ENCODE results near the gene ANKMY1.

Gene ANKMY1

GRCh38 chr2:240567872-240568677 lies 10.3 kb upstream of the ANKMY1 start, which contains the start of gene RNPEPL1:
Gene RNPEPL1 (plus strand): TSS chr2:240568484. CDS start chr2:240568587, 103 bp downstream.
- TF ChIP-seq, protein P1, sequence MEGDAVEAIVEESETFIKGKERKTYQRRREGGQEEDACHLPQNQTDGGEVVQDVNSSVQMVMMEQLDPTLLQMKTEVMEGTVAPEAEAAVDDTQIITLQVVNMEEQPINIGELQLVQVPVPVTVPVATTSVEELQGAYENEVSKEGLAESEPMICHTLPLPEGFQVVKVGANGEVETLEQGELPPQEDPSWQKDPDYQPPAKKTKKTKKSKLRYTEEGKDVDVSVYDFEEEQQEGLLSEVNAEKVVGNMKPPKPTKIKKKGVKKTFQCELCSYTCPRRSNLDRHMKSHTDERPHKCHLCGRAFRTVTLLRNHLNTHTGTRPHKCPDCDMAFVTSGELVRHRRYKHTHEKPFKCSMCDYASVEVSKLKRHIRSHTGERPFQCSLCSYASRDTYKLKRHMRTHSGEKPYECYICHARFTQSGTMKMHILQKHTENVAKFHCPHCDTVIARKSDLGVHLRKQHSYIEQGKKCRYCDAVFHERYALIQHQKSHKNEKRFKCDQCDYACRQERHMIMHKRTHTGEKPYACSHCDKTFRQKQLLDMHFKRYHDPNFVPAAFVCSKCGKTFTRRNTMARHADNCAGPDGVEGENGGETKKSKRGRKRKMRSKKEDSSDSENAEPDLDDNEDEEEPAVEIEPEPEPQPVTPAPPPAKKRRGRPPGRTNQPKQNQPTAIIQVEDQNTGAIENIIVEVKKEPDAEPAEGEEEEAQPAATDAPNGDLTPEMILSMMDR (IDR thresholded peaks at IDR 0.05; ENCODE audit: control insufficient read depth, insufficient read depth, low read depth, low read length, missing control alignments): peak; percentile 3
- peak within 1 kb of the TSS; percentile 79 for H3K4me3 ChIP-seq (ENCODE audit: control insufficient read depth, low read depth, low read length)
- no peak for DNase-seq (ENCODE audit: low read depth)

DNA sequence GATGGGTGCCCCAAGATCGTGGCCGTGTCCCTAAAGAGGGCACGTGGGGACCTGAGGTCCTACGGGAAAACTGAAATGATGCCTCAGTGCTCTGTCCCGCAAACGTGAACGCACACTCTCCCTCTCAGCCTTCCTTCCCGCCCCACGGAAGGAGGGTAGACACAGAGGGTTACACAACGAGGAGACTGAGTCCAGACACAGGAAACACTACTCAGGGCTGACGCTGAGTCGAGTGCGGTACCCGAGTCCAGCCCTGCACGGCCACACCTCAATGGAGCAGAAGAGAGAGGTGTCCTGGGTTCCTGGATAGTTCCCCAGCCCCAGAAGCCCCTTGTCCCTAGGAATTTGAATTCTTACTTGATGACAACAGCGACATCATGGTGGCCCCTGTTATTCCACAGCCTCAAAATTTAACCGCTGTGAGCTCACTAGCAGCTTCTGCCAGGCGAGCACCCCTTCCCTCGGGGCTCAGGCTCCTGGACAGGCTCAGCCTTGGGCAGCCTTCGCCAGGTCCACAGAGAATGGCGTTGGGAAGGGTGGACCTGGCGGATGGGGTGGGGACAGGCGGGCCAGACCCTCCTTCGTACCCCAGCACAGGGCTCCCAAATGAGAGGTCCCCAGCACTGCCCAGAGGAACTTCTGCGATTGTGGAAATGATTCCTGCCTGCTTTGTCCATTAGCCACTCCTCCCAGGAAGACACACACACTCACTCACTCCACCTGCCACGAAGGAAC lies 9.5 kb upstream of the ANKMY1 start:
- TF ChIP-seq, protein P1 (IDR thresholded peaks at IDR 0.05; ENCODE audit: control insufficient read depth, insufficient read depth, low read depth, low read length, missing control alignments): no peak
- H3K4me3 ChIP-seq (ENCODE audit: control insufficient read depth, low read depth, low read length): peak overlapping the region; percentile 79
- DNase-seq (ENCODE audit: low read depth): no peak

DNA sequence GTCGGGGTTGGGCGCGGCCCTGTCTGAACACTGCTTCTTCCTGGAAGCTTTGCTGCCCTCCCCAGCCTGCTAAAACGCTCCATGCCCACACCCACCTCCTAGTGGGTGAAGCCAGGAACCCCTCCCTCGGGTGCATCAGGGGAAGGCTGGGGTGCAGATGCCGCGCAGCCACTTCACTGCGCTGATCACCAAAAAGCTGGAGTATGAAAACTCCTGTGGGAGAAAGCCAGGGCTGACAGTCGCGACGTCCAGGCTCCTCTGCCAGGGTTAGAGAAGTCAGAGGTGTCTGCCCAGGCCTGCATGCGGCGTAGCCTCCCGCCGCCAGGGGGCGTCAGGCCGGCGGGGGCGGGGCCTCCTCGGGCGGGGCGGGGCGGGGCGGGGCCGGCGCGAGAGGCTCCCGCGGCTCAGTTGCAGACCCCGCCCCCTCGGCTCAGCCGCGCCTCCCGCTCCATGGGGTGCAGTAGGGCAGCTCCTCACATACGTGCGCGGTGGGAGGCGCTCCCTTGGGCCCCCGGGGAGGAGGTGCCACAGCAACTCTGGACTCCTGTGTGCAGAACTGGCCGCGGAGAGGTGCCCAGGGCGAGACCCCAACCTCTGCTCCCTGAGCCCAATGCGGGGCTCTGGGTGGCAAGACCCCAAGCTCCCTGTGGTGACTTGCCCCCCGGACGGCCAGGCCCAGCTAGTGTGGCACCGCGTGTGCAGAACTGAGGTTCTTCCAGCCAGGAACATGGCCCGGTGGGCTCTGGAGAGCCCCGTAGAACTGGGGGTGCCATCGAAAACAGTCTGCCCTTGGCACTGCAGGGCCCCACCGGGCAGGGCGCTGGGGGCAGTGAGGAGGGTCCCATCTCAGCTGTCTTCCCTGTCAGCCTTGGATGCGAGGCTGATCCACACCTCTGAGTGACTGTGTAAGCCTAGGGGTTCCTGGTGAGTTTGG lies 8.7 kb upstream of the ANKMY1 start:
- DNase-seq (ENCODE audit: low read depth): no peak
- peak overlapping the region; percentile 26 for H3K4me3 ChIP-seq (ENCODE audit: control insufficient read depth, low read depth, low read length)
- TF ChIP-seq, protein P1 (IDR thresholded peaks at IDR 0.05; ENCODE audit: control insufficient read depth, insufficient read depth, low read depth, low read length, missing control alignments): peak; percentile 76

DNA sequence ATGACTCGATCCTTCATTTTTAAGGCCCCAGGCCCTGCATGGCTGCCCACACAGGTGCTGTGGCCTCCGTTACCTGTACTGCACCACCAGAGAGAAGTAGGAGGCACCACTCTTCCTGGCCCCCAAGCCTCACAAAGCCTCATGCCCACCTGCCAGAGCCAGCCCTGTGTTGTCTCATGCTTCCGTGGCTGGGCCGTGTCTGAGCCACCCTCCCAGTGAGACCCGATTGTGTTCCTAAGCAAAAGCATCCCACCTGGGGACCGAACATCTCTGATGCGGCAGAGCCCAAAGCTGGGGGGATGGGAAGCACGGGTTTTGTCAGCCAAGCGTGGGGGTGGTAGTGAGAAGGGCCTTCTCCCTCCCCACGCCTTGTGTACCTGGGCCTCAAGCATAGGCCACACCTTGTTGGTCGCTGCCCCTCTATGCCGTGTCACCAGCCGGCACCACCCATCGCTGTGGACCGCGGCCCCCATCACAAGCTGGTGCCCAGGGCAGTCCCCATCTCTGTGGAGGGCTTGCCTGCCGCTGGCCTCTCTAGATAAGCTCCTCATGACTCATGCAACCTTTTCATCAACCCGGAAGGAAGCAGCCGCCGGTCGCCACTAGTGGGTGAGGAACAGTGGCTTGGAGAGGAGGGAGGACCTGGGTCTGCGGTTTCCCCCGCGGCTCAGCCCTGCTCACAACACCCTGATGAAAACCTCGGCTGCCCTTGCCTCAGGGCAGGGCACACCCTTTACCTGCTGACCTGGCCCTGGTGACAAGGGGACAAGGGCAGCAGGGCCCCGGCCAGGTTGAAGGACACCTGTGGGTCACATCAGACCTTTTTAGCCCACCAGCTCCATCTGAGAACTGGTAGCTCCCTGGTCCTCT lies 7.8 kb upstream of the ANKMY1 start:
- DNase-seq (ENCODE audit: low read depth): no peak
- H3K4me3 ChIP-seq (ENCODE audit: control insufficient read depth, low read depth, low read length): no peak overlapping the region; the same call in 1 of the 2 replicates
- TF ChIP-seq, protein P1 (IDR thresholded peaks at IDR 0.05; ENCODE audit: control insufficient read depth, insufficient read depth, low read depth, low read length, missing control alignments): no peak

DNA sequence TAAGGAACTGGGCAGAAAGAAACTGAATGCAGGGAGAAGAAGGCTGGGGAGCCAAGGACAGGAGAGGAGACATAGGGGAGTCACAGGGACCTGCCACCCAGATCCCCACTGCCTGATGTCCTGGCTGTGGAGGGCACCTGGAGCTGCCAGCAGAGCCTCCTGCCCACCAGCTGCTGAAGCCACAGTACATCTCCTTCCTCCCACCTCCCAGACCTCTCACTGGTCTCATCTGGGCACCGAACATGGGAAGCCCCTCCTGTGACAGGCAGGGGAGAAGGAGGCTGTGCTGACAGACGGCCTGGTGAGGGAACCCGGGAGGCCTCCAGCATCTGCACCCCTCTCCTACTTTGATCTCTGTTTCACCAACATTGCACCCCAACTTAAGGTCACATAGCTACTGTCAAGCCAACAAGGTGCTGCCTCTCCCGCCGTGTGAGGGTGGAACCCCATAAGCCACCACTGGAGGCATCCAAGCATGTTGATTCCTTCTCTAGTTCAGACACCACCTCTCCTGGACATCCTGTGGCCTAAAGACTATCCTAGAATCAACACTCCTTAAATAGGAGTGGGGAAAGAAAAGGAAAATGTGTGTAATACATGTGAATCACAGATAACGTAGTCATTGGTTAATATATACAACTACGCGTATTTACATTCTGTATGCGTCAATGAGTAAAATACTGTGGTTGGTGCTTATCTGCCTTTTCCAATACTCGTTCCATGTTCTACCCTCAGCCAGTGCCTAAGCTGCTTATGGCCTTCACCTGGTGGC lies 7.0 kb upstream of the ANKMY1 start:
- no peak overlapping the region for H3K4me3 ChIP-seq (ENCODE audit: control insufficient read depth, low read depth, low read length)
- DNase-seq (ENCODE audit: low read depth): no peak
- TF ChIP-seq, protein P1 (IDR thresholded peaks at IDR 0.05; ENCODE audit: control insufficient read depth, insufficient read depth, low read depth, low read length, missing control alignments): no peak

Data from AG09309 (cell line).